Measurements from ENCODE around the gene XPO5.

XPO5 gene

GRCh38 chr6:43575772-43576551 lies at the start of gene XPO5, which contains the start of gene POLH:
TSS of gene XPO5 (minus strand) at chr6:43576038. CDS start at chr6:43575864, 174 bp downstream.
TSS of gene POLH (plus strand) at chr6:43576185. CDS start at chr6:43582320, 6,135 bp downstream.
- ATAC-seq (peak; percentile 94), DNase-seq (ENCODE audit: low spot score in 2 of 2) (peak; percentile 85 to 95)
- Mint-ChIP-seq H3K4me3 (peak within 1 kb of the TSS; percentile 99), H3K9me3 (no peaks in the 10 kb centered on the region), H3K36me3 (peaks cover 62% of the 10 kb centered on the region), H3K4me1 (peaks cover 34% of the 10 kb centered on the region), H3K27ac (peak within 1 kb of the TSS; percentile 96)

GRCh38 chr6:43625393-43625992 lies 49.7 kb upstream of the XPO5 start:
- DNase-seq (ENCODE audit: low spot score in 2 of 2) (no peak), ATAC-seq (no peak)
- Mint-ChIP-seq H3K9me3 (no peaks in the 10 kb centered on the region), H3K4me3 (no peak overlapping the region), H3K27ac (peak overlapping the region; percentile 98), H3K36me3 (peaks cover 87% of the 10 kb centered on the region), H3K4me1 (peaks cover 43% of the 10 kb centered on the region)

- Mint-ChIP-seq H3K36me3 (peaks cover 90% of the 10 kb centered on the region), H3K9me3 (no peaks in the 10 kb centered on the region), H3K4me3 (no peak overlapping the region), H3K27ac (peak overlapping the region; percentile 83), H3K4me1 (peaks cover 37% of the 10 kb centered on the region)
- no peak for ATAC-seq
- DNase-seq (ENCODE audit: low spot score in 2 of 2), result no peak
Observed at GRCh38 chr6:43624786-43625288, 49.0 kb upstream of the XPO5 start.

- Mint-ChIP-seq H3K4me1 (peaks cover 30% of the 10 kb centered on the region), H3K27ac (peak overlapping the region; percentile 83), H3K4me3 (no peak overlapping the region), H3K36me3 (peaks cover 92% of the 10 kb centered on the region), H3K9me3 (no peaks in the 10 kb centered on the region)
- ATAC-seq (no peak), DNase-seq (ENCODE audit: low spot score in 2 of 2) (no peak)
Observed at GRCh38 chr6:43623880-43624785, 48.3 kb upstream of the XPO5 start.

DNA sequence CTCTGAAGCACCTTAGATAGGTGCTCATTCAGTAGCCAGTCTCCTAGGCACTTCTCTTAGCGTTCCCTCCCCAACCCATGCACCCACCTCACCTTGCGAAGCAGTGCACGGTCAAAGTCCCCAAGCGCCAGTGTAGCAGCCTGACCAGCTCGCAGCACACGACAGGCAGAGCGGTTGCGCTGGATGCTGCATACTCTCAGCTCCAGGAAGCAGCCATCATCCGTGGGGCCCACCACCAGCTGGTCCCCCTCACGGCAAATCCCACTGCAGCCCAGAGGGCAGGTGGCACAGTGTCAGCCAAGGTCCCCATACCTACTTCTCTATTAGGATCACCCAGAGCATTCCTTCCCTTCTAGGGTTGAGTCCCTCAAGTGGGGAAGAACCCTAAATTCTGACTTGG lies 46.7 kb upstream of the XPO5 start:
- Mint-ChIP-seq H3K36me3 (peaks cover 95% of the 10 kb centered on the region), H3K9me3 (no peaks in the 10 kb centered on the region), H3K4me1 (peaks cover 21% of the 10 kb centered on the region), H3K27ac (no peak overlapping the region), H3K4me3 (no peak overlapping the region)
- ATAC-seq (no peak), DNase-seq (ENCODE audit: low spot score in 2 of 2) (no peak)

GRCh38 chr6:43621836-43622180 lies 46.0 kb upstream of the XPO5 start:
- Mint-ChIP-seq H3K9me3 (no peaks in the 10 kb centered on the region), H3K27ac (no peak overlapping the region), H3K4me3 (no peak overlapping the region), H3K4me1 (peaks cover 13% of the 10 kb centered on the region), H3K36me3 (peaks cover 95% of the 10 kb centered on the region)
- no peak for ATAC-seq
- DNase-seq (ENCODE audit: low spot score in 2 of 2), result no peak

GRCh38 chr6:43621078-43621835 lies 45.4 kb upstream of the XPO5 start:
- Mint-ChIP-seq H3K36me3 (peaks cover 95% of the 10 kb centered on the region), H3K4me1 (peaks cover 8% of the 10 kb centered on the region), H3K9me3 (no peaks in the 10 kb centered on the region), H3K27ac (no peak overlapping the region), H3K4me3 (no peak overlapping the region)
- DNase-seq (ENCODE audit: low spot score in 2 of 2) (no peak), ATAC-seq (peak; percentile 5)

DNA sequence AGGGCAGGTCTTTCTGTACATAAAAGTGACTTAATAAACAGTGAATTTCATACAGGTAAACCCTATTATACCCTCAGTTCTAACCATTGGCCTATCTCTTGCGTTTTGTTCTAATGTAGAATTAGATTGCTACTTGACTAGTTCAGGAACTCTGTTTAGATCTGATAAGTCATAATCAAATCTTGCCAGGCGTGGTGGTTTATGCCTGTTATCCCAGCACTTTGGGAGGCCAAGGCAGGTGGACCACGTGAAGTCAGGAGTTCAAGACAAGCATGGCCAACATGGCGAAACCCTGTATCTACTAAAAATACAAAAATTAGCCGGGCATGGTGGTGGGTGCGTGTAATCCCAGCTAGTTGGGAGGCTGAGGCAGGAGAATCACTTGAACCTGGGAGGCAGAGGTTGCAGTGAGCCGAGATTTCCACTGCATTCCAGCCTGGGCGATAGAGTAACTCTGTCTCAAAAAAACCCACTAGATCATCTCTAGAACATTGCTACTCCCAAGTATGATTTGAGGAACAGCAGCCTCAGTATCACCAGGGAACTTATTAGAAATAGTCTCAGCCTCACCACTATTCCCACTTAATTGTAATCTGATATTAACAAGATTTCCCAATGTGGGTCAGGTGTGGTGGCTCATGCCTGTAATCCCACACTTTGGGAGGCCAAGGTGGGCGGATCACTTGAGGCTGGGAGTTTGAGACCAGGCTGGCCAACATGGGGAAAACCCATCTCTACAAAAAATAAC lies 41.1 kb upstream of the XPO5 start:
- no peak overlapping the region for H3K4me3 Mint-ChIP-seq
- H3K27ac Mint-ChIP-seq, result no peak overlapping the region
- no peaks in the 10 kb centered on the region for H3K4me1 Mint-ChIP-seq
- ATAC-seq (no peak), DNase-seq (ENCODE audit: low spot score in 2 of 2) (no peak)
- peaks cover 94% of the 10 kb centered on the region for H3K36me3 Mint-ChIP-seq
- H3K9me3 Mint-ChIP-seq, result no peaks in the 10 kb centered on the region

- no peak for ATAC-seq
- no peak for DNase-seq (ENCODE audit: low spot score in 2 of 2)
- Mint-ChIP-seq H3K4me1 (no peaks in the 10 kb centered on the region), H3K36me3 (peaks cover 99% of the 10 kb centered on the region), H3K27ac (no peak overlapping the region), H3K9me3 (no peaks in the 10 kb centered on the region), H3K4me3 (no peak overlapping the region)
Observed at GRCh38 chr6:43614396-43614730, 38.5 kb upstream of the XPO5 start.

DNA sequence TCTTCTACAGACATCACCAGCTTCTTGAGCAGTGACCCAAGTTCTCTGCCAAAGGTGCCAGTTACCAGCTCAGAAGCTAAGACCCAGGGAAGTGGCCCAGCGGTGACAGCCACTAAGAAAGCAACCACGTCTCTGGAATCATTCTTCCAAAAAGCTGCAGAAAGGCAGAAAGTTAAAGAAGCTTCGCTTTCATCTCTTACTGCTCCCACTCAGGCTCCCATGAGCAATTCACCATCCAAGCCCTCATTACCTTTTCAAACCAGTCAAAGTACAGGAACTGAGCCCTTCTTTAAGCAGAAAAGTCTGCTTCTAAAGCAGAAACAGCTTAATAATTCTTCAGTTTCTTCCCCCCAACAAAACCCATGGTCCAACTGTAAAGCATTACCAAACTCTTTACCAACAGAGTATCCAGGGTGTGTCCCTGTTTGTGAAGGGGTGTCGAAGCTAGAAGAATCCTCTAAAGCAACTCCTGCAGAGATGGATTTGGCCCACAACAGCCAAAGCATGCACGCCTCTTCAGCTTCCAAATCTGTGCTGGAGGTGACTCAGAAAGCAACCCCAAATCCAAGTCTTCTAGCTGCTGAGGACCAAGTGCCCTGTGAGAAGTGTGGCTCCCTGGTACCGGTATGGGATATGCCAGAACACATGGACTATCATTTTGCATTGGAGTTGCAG lies 38.0 kb upstream of the XPO5 start:
- no peaks in the 10 kb centered on the region for H3K9me3 Mint-ChIP-seq
- DNase-seq (ENCODE audit: low spot score in 2 of 2), result no peak

GRCh38 chr6:43610431-43610830 lies 34.6 kb upstream of the XPO5 start:
- H3K36me3 Mint-ChIP-seq, result peaks cover 95% of the 10 kb centered on the region
- H3K4me3 Mint-ChIP-seq, result no peak overlapping the region
- no peaks in the 10 kb centered on the region for H3K9me3 Mint-ChIP-seq
- peak overlapping the region; percentile 38 for H3K27ac Mint-ChIP-seq
- ATAC-seq (no peak), DNase-seq (ENCODE audit: low spot score in 2 of 2) (no peak)
- peaks cover 5% of the 10 kb centered on the region for H3K4me1 Mint-ChIP-seq

More for the DNA sequence above, 38.0 kb upstream of the XPO5 start:
- ATAC-seq, result no peak
- Mint-ChIP-seq H3K4me1 (no peaks in the 10 kb centered on the region), H3K4me3 (no peak overlapping the region), H3K36me3 (peaks cover 99% of the 10 kb centered on the region), H3K27ac (no peak overlapping the region)

DNA sequence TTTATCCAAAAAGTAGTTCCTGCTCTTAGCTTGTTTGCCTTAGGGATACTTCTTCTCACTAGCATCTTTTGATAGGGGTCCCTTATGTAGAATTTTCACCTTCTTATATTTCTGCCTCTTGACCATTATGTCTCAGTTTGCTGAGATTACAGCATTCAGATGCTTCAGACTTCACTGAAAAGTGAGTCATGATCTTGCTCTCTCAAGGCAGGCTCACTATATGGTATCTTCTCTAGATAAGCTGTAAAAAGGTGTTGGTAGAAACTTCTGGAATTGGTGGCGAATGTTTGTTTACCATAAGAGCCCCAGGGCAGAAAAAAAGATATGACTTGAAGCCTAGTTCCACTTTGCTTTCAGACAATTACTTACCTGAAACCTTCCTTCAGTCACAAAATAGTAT lies 33.6 kb upstream of the XPO5 start:
- no peak for DNase-seq (ENCODE audit: low spot score in 2 of 2)
- H3K27ac Mint-ChIP-seq, result no peak overlapping the region
- H3K4me1 Mint-ChIP-seq, result peaks cover 5% of the 10 kb centered on the region
- no peak overlapping the region for H3K4me3 Mint-ChIP-seq
- ATAC-seq, result no peak
- H3K9me3 Mint-ChIP-seq, result no peaks in the 10 kb centered on the region
- H3K36me3 Mint-ChIP-seq, result peaks cover 95% of the 10 kb centered on the region

DNA sequence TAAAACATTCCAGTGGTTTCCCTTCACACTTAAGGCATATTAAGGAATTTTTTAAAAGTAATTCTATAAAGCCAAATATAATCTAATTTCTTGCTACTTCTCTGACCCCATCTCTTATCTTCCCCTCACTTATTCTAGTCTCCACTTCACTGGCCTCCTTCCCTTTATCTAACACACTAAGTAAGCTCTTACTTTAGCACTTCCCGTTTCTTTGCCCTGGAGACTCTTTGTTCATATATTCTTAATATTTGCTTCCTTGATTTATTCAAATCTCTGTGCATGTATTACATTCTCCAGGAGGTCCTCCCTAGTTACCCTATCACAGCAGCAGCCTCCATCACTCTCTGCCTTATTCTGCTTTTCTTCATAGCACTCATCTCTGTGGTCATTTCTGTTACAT lies 33.0 kb upstream of the XPO5 start:
- H3K27ac Mint-ChIP-seq, result no peak overlapping the region
- no peaks in the 10 kb centered on the region for H3K9me3 Mint-ChIP-seq
- DNase-seq (ENCODE audit: low spot score in 2 of 2) (no peak), ATAC-seq (no peak)
- H3K36me3 Mint-ChIP-seq, result peaks cover 95% of the 10 kb centered on the region
- H3K4me1 Mint-ChIP-seq, result peaks cover 5% of the 10 kb centered on the region
- H3K4me3 Mint-ChIP-seq, result no peak overlapping the region

DNA sequence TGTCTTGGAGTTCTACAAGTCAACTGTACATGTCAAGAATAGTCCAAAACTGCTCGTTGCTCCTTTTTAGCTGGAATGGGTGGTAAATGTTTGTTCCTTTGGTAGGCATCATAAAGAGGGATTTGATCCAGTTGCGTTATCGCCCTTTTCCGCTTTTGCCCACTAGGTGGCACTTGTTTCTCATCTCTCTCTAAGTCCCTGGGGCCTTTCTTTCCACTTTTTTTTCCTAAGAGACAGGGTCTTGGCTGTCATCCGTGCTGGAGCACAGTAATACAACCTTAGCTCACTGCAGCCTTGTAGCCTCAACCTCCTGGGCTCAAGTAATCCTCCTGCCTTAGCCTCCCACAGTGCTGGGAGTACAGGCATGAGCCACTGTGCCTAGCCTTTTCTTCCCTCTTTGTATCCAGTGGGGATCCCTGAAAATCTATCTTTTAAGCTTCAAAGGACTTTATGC lies 32.5 kb upstream of the XPO5 start:
- no peak overlapping the region for H3K27ac Mint-ChIP-seq
- DNase-seq (ENCODE audit: low spot score in 2 of 2) (peak; percentile 34 to 74), ATAC-seq (no peak)
- peaks cover 5% of the 10 kb centered on the region for H3K4me1 Mint-ChIP-seq
- no peak overlapping the region for H3K4me3 Mint-ChIP-seq
- H3K9me3 Mint-ChIP-seq, result no peaks in the 10 kb centered on the region
- peaks cover 95% of the 10 kb centered on the region for H3K36me3 Mint-ChIP-seq

Measured in stimulated activated effector memory CD8-positive, alpha-beta T cell treated with anti-CD3 and anti-CD28 coated beads, Interleukin-12 subunit alpha, Interleukin-12 subunit beta, amount 100 ng/mL, for 72 hours (primary cell).